Measurements from ENCODE around the gene SMARCC1.

SMARCC1 gene

DNA sequence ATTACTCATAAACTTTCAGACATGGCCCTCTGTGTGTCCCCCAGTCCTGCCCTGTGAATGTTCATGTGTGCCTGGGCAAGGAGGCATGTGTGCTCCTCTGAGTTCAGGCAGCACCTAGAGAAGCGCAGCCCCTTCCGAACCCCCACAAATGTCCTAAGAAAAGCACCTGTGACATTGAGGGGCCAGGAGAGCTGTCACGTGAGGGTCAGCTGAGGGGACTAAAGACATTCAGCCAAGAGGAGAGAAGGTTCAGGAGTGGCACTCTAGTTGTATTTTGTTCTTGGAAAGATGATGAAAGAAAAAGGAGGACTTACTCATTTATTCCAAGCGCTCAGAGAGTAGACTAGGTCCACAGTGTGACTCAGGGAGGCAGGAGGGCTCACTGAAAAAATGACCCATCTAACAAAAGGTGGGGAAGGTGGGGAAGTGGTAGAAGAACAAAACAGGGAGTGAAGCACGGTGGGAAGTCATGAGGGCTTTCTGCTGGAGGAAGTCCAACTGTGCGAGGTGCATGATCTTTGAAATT is 240.0 kb downstream of the SMARCC1 start:
- no peak for DNase-seq
- H3K4me1 ChIP-seq (ENCODE audit: control insufficient read depth, insufficient read depth, low read length, poor library complexity, severe bottlenecking), result no peaks in the 10 kb centered on the region
- no peaks in the 10 kb centered on the region for H3K27me3 ChIP-seq (replicated peaks; ENCODE audit: control insufficient read depth, insufficient read depth, low read length, poor library complexity, severe bottlenecking)
- H3K36me3 ChIP-seq (ENCODE audit: control insufficient read depth, insufficient read depth, low read length), result no peaks in the 10 kb centered on the region
- no peak overlapping the region for H3K4me3 ChIP-seq (ENCODE audit: insufficient read depth, low read depth, low read length, poor library complexity, severe bottlenecking)
- no peaks in the 10 kb centered on the region for H3K9me3 ChIP-seq (ENCODE audit: control insufficient read depth, low read length)
- no peak overlapping the region for H3K27ac ChIP-seq (ENCODE audit: insufficient read depth, low read length, poor library complexity, severe bottlenecking)

- Histone ChIP-seq H3K27me3 (replicated peaks; ENCODE audit: control insufficient read depth, insufficient read depth, low read length, poor library complexity, severe bottlenecking) (no peaks in the 10 kb centered on the region), H3K36me3 (ENCODE audit: control insufficient read depth, insufficient read depth, low read length) (no peaks in the 10 kb centered on the region), H3K9me3 (ENCODE audit: control insufficient read depth, low read length) (no peaks in the 10 kb centered on the region), H3K4me3 (ENCODE audit: insufficient read depth, low read depth, low read length, poor library complexity, severe bottlenecking) (no peak overlapping the region), H3K27ac (ENCODE audit: insufficient read depth, low read length, poor library complexity, severe bottlenecking) (no peak overlapping the region), H3K4me1 (ENCODE audit: control insufficient read depth, insufficient read depth, low read length, poor library complexity, severe bottlenecking) (no peaks in the 10 kb centered on the region)
- no peak for DNase-seq
Measured at GRCh38 chr3:47540281-47540680, 241.4 kb downstream of the SMARCC1 start.

GRCh38 chr3:47536967-47537366 is 244.7 kb downstream of the SMARCC1 start:
- Histone ChIP-seq H3K27me3 (replicated peaks; ENCODE audit: control insufficient read depth, insufficient read depth, low read length, poor library complexity, severe bottlenecking) (no peaks in the 10 kb centered on the region), H3K4me1 (ENCODE audit: control insufficient read depth, insufficient read depth, low read length, poor library complexity, severe bottlenecking) (no peaks in the 10 kb centered on the region), H3K9me3 (ENCODE audit: control insufficient read depth, low read length) (no peaks in the 10 kb centered on the region), H3K27ac (ENCODE audit: insufficient read depth, low read length, poor library complexity, severe bottlenecking) (no peak overlapping the region), H3K4me3 (ENCODE audit: insufficient read depth, low read depth, low read length, poor library complexity, severe bottlenecking) (no peak overlapping the region), H3K36me3 (ENCODE audit: control insufficient read depth, insufficient read depth, low read length) (no peaks in the 10 kb centered on the region)
- DNase-seq, result no peak

DNA sequence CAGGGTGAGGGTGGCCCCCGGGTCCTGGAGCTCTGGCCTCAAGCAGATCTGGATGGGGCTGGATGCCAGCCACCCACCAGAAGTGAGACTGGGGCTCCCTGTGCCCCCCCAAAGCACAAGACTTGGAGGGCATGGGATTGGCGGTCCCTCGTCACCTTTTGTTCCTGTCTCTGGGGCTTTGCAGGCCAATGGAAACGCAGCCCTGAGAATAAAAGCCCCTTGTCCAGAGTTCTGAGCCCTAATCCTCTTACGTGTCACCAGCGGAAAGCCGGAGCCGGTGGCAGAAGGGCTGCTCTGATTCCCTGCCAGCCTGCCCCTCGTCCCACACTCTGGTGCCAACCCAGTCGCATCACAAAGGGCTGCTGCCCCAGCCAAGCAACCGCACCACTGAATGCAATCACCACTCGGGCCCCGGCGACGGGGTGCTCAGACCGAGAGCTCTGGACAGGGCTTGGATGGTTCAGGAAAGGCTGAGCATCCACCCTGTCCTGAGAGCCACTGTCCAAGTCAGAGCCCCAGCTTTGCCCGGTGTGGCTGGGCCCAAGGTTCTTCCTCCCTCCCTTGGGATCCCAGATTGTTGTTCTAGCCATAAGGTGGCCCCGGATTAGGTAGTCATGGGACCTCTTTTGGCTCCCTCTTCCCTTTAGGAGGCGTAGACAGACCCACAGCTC is 245.3 kb downstream of the SMARCC1 start:
- no peak for DNase-seq
- Histone ChIP-seq H3K36me3 (ENCODE audit: control insufficient read depth, insufficient read depth, low read length) (no peaks in the 10 kb centered on the region), H3K4me3 (ENCODE audit: insufficient read depth, low read depth, low read length, poor library complexity, severe bottlenecking) (no peak overlapping the region)

More for the DNA sequence above, 245.3 kb downstream of the SMARCC1 start:
- H3K27me3 ChIP-seq (replicated peaks; ENCODE audit: control insufficient read depth, insufficient read depth, low read length, poor library complexity, severe bottlenecking), result no peaks in the 10 kb centered on the region
- no peaks in the 10 kb centered on the region for H3K9me3 ChIP-seq (ENCODE audit: control insufficient read depth, low read length)
- no peak overlapping the region for H3K27ac ChIP-seq (ENCODE audit: insufficient read depth, low read length, poor library complexity, severe bottlenecking)
- no peaks in the 10 kb centered on the region for H3K4me1 ChIP-seq (ENCODE audit: control insufficient read depth, insufficient read depth, low read length, poor library complexity, severe bottlenecking)
